KMS-11 (cell line): ENCODE results near the gene KIAA1328.

Experiments
- H2AFZ ChIP-seq: fragments of 200-600 bp; sonication (generic); 2 replicates; pipeline ENCODE4 v1.6.1; 2016; ENCODE audit warnings: antibody characterized with exemption, mixed run types, low read depth
- H3K27ac ChIP-seq: fragments of 200-600 bp; sonication (generic); 2 replicates; pipeline ENCODE4 v1.6.1; 2016; ENCODE audit warnings: mild to moderate bottlenecking, mixed run types
- H3K27me3 ChIP-seq: fragments of 200-600 bp; sonication (generic); 2 replicates; pipeline ENCODE4 v1.6.1; 2017; ENCODE audit warnings: mild to moderate bottlenecking, low read depth, mixed run types, moderate library complexity; ENCODE audit not compliant: insufficient read depth
- H3K36me3 ChIP-seq: fragments of 200-600 bp; sonication (generic); 2 replicates; pipeline ENCODE4 v1.6.1; 2017; ENCODE audit warnings: mild to moderate bottlenecking, mixed run types; ENCODE audit not compliant: insufficient read depth
- H3K4me1 ChIP-seq: fragments of 200-600 bp; sonication (generic); 2 replicates; pipeline ENCODE4 v1.6.1; 2016; ENCODE audit warnings: mild to moderate bottlenecking, low read depth, mixed run types; ENCODE audit not compliant: poor library complexity, severe bottlenecking
- H3K4me2 ChIP-seq: fragments of 200-600 bp; sonication (generic); 2 replicates; pipeline ENCODE4 v1.7.0; 2016; ENCODE audit warnings: mild to moderate bottlenecking, mixed run types
- H3K4me3 ChIP-seq: fragments of 200-600 bp; sonication (generic); IDR thresholded peaks from 2 replicates; pipeline ENCODE4 v1.6.1; 2017; ENCODE audit warnings: low read depth, low read length, mixed read lengths; ENCODE audit not compliant: insufficient read depth
- H3K79me2 ChIP-seq: fragments of 200-600 bp; sonication (generic); 2 replicates; pipeline ENCODE4 v1.6.1; 2016; ENCODE audit warnings: low read depth, mixed run types; ENCODE audit not compliant: insufficient read depth
- H3K9ac ChIP-seq: fragments of 200-600 bp; sonication (generic); 2 replicates; pipeline ENCODE4 v1.6.1; 2016; ENCODE audit warnings: mild to moderate bottlenecking, mixed run types
- H4K20me1 ChIP-seq: fragments of 200-600 bp; sonication (generic); 2 replicates; pipeline ENCODE4 v1.6.1; 2016; ENCODE audit warnings: mild to moderate bottlenecking, mixed run types; ENCODE audit not compliant: insufficient read depth
- TF ChIP-seq, protein P1 (sequence below): fragments of 200-600 bp; sonication (generic); conservative IDR thresholded peaks from 2 replicates; pipeline ENCODE4 v1.6.1; 2017; ENCODE audit warnings: low read depth, mild to moderate bottlenecking, antibody characterized with exemption, low read length, moderate library complexity, mixed read lengths

The KIAA1328 gene

GRCh38 chr18:36839835-36840234 is 10.9 kb downstream of the KIAA1328 start:
- TF ChIP-seq, protein P1, sequence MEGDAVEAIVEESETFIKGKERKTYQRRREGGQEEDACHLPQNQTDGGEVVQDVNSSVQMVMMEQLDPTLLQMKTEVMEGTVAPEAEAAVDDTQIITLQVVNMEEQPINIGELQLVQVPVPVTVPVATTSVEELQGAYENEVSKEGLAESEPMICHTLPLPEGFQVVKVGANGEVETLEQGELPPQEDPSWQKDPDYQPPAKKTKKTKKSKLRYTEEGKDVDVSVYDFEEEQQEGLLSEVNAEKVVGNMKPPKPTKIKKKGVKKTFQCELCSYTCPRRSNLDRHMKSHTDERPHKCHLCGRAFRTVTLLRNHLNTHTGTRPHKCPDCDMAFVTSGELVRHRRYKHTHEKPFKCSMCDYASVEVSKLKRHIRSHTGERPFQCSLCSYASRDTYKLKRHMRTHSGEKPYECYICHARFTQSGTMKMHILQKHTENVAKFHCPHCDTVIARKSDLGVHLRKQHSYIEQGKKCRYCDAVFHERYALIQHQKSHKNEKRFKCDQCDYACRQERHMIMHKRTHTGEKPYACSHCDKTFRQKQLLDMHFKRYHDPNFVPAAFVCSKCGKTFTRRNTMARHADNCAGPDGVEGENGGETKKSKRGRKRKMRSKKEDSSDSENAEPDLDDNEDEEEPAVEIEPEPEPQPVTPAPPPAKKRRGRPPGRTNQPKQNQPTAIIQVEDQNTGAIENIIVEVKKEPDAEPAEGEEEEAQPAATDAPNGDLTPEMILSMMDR, result no peak
- no peaks in the 10 kb centered on the region for H3K79me2 ChIP-seq

DNA sequence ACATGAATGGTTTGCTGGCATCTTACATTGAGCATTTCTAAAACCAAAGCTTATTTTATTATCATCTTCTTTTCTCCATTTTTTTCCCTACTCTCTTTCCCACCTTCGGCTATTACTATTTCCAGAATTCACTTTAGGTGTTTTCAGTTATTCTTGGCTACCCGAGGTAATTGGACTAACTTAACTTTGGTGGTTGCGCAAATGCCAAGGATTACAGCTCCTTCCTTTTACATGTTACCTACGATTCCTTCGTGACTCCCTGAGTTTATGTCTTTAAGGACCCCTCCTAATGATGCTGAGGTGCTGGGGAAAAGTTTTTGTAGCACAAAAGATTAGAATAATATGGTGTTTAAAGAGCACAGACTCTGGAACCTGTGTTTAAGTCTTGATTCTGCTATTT is 14.3 kb downstream of the KIAA1328 start:
- no peak overlapping the region for H3K27ac ChIP-seq
- no peaks in the 10 kb centered on the region; the same call in 1 of the 2 replicates for H3K36me3 ChIP-seq
- TF ChIP-seq, protein P1, result no peak
- H3K4me3 ChIP-seq, result no peak overlapping the region
- no peak overlapping the region for H2AFZ ChIP-seq
- no peaks in the 10 kb centered on the region for H3K27me3 ChIP-seq
- H4K20me1 ChIP-seq, result no peaks in the 10 kb centered on the region
- H3K4me1 ChIP-seq, result no peaks in the 10 kb centered on the region
- no peak overlapping the region for H3K4me2 ChIP-seq
- no peaks in the 10 kb centered on the region for H3K79me2 ChIP-seq
- H3K9ac ChIP-seq, result no peak overlapping the region

More at GRCh38 chr18:36839835-36840234, 10.9 kb downstream of the KIAA1328 start:
- no peak overlapping the region for H2AFZ ChIP-seq
- H3K27ac ChIP-seq, result no peak overlapping the region
- H3K27me3 ChIP-seq, result no peaks in the 10 kb centered on the region
- no peaks in the 10 kb centered on the region; the same call in 1 of the 2 replicates for H3K36me3 ChIP-seq
- no peak overlapping the region for H3K4me2 ChIP-seq
- H3K9ac ChIP-seq, result no peak overlapping the region
- no peak overlapping the region for H3K4me3 ChIP-seq
- no peaks in the 10 kb centered on the region for H3K4me1 ChIP-seq
- no peaks in the 10 kb centered on the region for H4K20me1 ChIP-seq

GRCh38 chr18:36843784-36844183 is 14.9 kb downstream of the KIAA1328 start:
- H3K4me2 ChIP-seq, result no peak overlapping the region
- H3K36me3 ChIP-seq, result no peaks in the 10 kb centered on the region; the same call in 1 of the 2 replicates
- H4K20me1 ChIP-seq, result no peaks in the 10 kb centered on the region
- no peaks in the 10 kb centered on the region for H3K27me3 ChIP-seq
- H3K4me3 ChIP-seq, result no peak overlapping the region
- no peak overlapping the region for H3K9ac ChIP-seq
- TF ChIP-seq, protein P1, result no peak
- H2AFZ ChIP-seq, result no peak overlapping the region
- H3K27ac ChIP-seq, result no peak overlapping the region
- no peaks in the 10 kb centered on the region for H3K4me1 ChIP-seq
- H3K79me2 ChIP-seq, result no peaks in the 10 kb centered on the region

DNA sequence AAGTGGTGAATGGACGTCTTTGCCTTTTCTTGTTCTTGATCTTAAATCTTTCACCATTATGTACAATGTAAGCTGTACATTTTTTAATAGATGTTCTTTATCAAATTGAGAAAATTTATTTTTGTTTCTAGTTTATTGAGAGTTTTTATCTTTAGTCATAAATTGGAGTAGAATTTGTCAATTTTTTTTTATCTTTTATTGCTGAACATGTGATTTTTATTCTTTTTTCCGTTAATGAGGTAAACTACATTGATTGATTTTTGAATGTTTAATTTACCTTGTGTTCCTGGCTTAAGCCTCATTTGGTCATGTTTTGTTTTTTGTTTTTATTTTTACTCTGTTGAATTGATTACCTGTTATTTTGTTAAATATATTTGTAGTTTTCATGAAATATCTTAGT is 19.7 kb downstream of the KIAA1328 start:
- Histone ChIP-seq H2AFZ (no peak overlapping the region), H3K27ac (no peak overlapping the region), H4K20me1 (no peaks in the 10 kb centered on the region), H3K4me2 (no peak overlapping the region), H3K4me1 (no peaks in the 10 kb centered on the region), H3K27me3 (no peaks in the 10 kb centered on the region), H3K4me3 (no peak overlapping the region), H3K79me2 (no peaks in the 10 kb centered on the region), H3K36me3 (no peaks in the 10 kb centered on the region), H3K9ac (no peak overlapping the region)
- TF ChIP-seq, protein P1, result no peak
